ENCODE measurements around the gene CRYGC. TPM values are rescaled to one million over a fixed set of nuclear protein-coding genes. Genes with fewer than 3 reads are reported as not detected.
A peak's percentile ranks its signal among the peaks of the same experiment; 100 is the strongest.
"Not testable (repeated sequence)": the region's sequence is repeated elsewhere in the genome, so short reads cannot be mapped to it uniquely, and the experiment has no call there.

CRYGC gene
- total and polyA plus RNA-seq, 3 experiments from 2014 or later: not detected

DNA sequence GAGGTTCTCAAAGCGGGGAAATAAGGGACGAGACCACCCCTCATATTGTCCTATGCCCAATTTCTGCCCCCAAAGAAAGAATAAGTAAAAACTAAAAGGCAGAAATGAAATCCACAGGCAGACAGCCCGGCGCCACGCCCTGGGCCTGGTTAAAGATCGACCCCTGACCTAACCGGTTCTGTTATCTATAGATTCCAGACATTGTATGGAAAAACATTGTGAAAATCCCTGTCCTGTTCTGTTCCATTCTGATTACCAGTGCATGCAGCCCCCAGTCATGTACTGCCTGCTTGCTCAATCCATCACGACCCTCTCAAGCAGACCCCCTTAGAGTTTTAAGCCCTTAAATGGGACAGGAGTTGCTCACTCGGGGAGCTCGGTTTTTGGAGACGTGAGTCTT is 12.2 kb downstream of the CRYGC start:
- DNase-seq; CTCF ChIA-PET; H3K4me1 Mint-ChIP-seq; H3K9me3 Mint-ChIP-seq; H3K4me1 ChIP-seq (ENCODE audit: insufficient read depth, low read length); H3K36me3 Mint-ChIP-seq; POLR2A ChIA-PET; H3K27ac ChIP-seq (ENCODE audit: low read depth, low read length); H3K27me3 ChIP-seq (ENCODE audit: insufficient read depth, low read length, poor library complexity, severe bottlenecking); H3K4me3 Mint-ChIP-seq; H3K4me3 ChIP-seq (ENCODE audit: low read length); H3K9me3 ChIP-seq (ENCODE audit: low read length); H3K27ac Mint-ChIP-seq; H3K36me3 ChIP-seq (ENCODE audit: insufficient read depth, low read length): not testable (repeated sequence)
- peaks cover 1 to 20% of the 10 kb centered on the region in 2 donors for H3K27me3 Mint-ChIP-seq

DNA sequence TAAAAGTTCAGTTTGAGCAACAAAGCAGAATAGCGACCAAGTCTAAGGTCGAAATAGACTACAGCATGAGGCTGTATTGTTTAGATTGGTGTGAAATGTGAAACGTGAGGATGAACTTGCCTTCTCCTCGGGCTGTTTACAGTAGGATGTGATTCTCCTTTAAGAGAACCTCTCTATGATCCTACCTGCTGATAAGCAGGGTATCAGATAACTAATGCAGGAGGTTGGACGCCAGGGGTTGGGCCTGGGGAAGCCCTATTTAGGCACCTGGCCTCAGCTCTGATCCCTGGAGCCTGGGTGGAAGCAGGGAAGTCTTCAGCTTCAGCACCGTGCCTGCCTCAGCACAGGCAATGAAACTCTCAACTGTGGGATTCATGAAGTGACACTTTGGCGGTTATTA is 16.7 kb downstream of the CRYGC start:
- no peak overlapping the region for H3K4me3 Mint-ChIP-seq
- CTCF ChIA-PET: no interaction called here
- DNase-seq: no peak

GRCh38 chr2:208112273-208112745 is 17.3 kb downstream of the CRYGC start:
- POLR2A ChIA-PET, H3K9me3 Mint-ChIP-seq, CTCF ChIA-PET: not testable (repeated sequence)

More for the DNA sequence above, 16.7 kb downstream of the CRYGC start:
- no peaks in the 10 kb centered on the region for H3K9me3 ChIP-seq (ENCODE audit: low read length)
- no peak overlapping the region for H3K4me3 ChIP-seq (ENCODE audit: low read length)
- peaks cover 0 to 3% (median 0%) of the 10 kb centered on the region in 5 donors for H3K9me3 Mint-ChIP-seq
- H3K36me3 ChIP-seq (ENCODE audit: insufficient read depth, low read length): no peaks in the 10 kb centered on the region
- H3K36me3 Mint-ChIP-seq: no peaks in the 10 kb centered on the region
- H3K4me1 ChIP-seq (ENCODE audit: insufficient read depth, low read length): no peaks in the 10 kb centered on the region
- H3K27ac ChIP-seq (ENCODE audit: low read depth, low read length): no peak overlapping the region
- peaks cover 0 to 12% of the 10 kb centered on the region in 2 donors for H3K27me3 Mint-ChIP-seq
- POLR2A ChIA-PET: no interaction called here
- H3K27me3 ChIP-seq (ENCODE audit: insufficient read depth, low read length, poor library complexity, severe bottlenecking): no peaks in the 10 kb centered on the region
- no peak overlapping the region for H3K27ac Mint-ChIP-seq
- H3K4me1 Mint-ChIP-seq: no peaks in the 10 kb centered on the region

GRCh38 chr2:208103616-208104015 is 26.0 kb downstream of the CRYGC start:
- H3K27ac ChIP-seq (ENCODE audit: low read depth, low read length): no peak overlapping the region
- no peaks in the 10 kb centered on the region for H3K36me3 Mint-ChIP-seq
- DNase-seq: no peak
- peaks cover 19 to 24% (median 22%) of the 10 kb centered on the region in 3 donors for H3K4me1 Mint-ChIP-seq
- peaks cover 2 to 18% of the 10 kb centered on the region in 2 donors for H3K27me3 Mint-ChIP-seq
- H3K4me3 Mint-ChIP-seq: no peak overlapping the region
- ChIA-PET CTCF (no interaction called here), POLR2A (no interaction called here)
- no peak overlapping the region for H3K4me3 ChIP-seq (ENCODE audit: low read length)
- no peaks in the 10 kb centered on the region for H3K9me3 ChIP-seq (ENCODE audit: low read length)
- peak overlapping the region in 1 of 8 donors; percentile 33 for H3K27ac Mint-ChIP-seq
- no peaks in the 10 kb centered on the region for H3K4me1 ChIP-seq (ENCODE audit: insufficient read depth, low read length)
- no peaks in the 10 kb centered on the region for H3K36me3 ChIP-seq (ENCODE audit: insufficient read depth, low read length)
- H3K9me3 Mint-ChIP-seq: peaks cover 0 to 2% (median 0%) of the 10 kb centered on the region in 5 donors
- no peaks in the 10 kb centered on the region for H3K27me3 ChIP-seq (ENCODE audit: insufficient read depth, low read length, poor library complexity, severe bottlenecking)

More at GRCh38 chr2:208112273-208112745, 17.3 kb downstream of the CRYGC start:
- H3K4me3 ChIP-seq (ENCODE audit: low read length); H3K4me3 Mint-ChIP-seq; H3K27ac Mint-ChIP-seq; H3K9me3 ChIP-seq (ENCODE audit: low read length); H3K4me1 ChIP-seq (ENCODE audit: insufficient read depth, low read length); H3K27me3 ChIP-seq (ENCODE audit: insufficient read depth, low read length, poor library complexity, severe bottlenecking); H3K36me3 ChIP-seq (ENCODE audit: insufficient read depth, low read length); DNase-seq; H3K4me1 Mint-ChIP-seq; H3K27ac ChIP-seq (ENCODE audit: low read depth, low read length); H3K36me3 Mint-ChIP-seq: not testable (repeated sequence)
- H3K27me3 Mint-ChIP-seq: peaks cover 0 to 12% of the 10 kb centered on the region in 2 donors

DNA sequence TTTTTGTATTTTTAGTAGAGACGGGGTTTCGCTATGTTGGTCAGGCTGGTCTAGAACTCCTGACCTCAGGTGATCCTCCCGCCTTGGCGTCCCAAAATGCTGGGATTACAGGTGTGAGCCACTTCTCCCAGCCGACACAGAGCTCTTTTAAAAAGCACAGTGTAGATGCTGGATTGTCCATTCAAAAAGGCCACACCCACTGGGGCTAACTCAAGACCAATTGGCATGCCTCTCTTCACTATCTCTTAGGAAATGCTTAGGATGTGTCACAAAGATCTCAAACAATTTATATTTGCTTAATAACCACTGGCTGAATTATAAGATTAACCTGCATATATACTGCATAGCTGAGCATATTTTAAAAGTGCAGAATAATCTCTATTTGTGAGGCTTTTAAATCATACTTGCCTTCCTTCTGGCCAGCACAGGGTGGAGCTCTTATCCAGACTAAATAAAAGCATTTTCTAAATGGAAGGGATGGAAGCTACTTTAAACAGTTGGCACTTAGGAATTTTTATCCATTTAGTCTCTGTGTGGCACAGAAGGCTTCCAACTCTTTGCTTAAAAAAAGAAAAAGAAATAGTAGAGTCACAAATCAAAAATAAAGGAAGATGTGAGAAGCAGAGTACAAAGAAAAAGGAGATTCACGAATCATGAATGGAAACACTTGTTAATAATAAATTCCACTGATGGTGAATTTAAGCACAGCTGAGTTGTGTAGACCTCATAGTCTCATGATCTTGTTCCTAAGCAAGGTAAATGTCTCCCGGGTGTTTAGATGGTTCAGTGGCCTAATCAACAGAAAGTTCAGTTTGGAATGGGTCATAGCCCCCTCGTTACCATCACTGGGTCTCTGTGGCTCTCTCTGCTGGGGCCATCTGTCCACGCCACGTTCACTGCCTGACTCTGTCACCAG is 27.7 kb downstream of the CRYGC start:
- H3K27ac ChIP-seq (ENCODE audit: low read depth, low read length): no peak overlapping the region
- no peaks in the 10 kb centered on the region for H3K36me3 ChIP-seq (ENCODE audit: insufficient read depth, low read length)
- H3K9me3 ChIP-seq (ENCODE audit: low read length): no peaks in the 10 kb centered on the region
- DNase-seq: no peak
- H3K4me1 ChIP-seq (ENCODE audit: insufficient read depth, low read length): no peaks in the 10 kb centered on the region
- no peaks in the 10 kb centered on the region for H3K27me3 ChIP-seq (ENCODE audit: insufficient read depth, low read length, poor library complexity, severe bottlenecking)
- ChIA-PET POLR2A (no interaction called here), CTCF (no interaction called here)
- Mint-ChIP-seq H3K9me3 (peaks cover 0 to 2% (median 0%) of the 10 kb centered on the region in 5 donors), H3K27ac (peak overlapping the region in 4 of 8 donors; percentile 11 to 81 (median 35)), H3K36me3 (no peaks in the 10 kb centered on the region), H3K4me3 (no peak overlapping the region), H3K4me1 (peaks cover 19 to 24% (median 22%) of the 10 kb centered on the region in 3 donors), H3K27me3 (peaks cover 2 to 23% of the 10 kb centered on the region in 2 donors)
- no peak overlapping the region for H3K4me3 ChIP-seq (ENCODE audit: low read length)

- peaks cover 2 to 14% of the 10 kb centered on the region in 2 donors for H3K27me3 Mint-ChIP-seq
- POLR2A ChIA-PET: no interaction called here
- peak overlapping the region in 3 of 8 donors; percentile 8 to 62 (median 55) for H3K27ac Mint-ChIP-seq
- H3K4me1 Mint-ChIP-seq: peaks cover 19 to 24% (median 22%) of the 10 kb centered on the region in 3 donors
- CTCF ChIA-PET: no interaction called here
- DNase-seq: no peak
- no peaks in the 10 kb centered on the region for H3K4me1 ChIP-seq (ENCODE audit: insufficient read depth, low read length)
- H3K27me3 ChIP-seq (ENCODE audit: insufficient read depth, low read length, poor library complexity, severe bottlenecking): no peaks in the 10 kb centered on the region
- H3K9me3 ChIP-seq (ENCODE audit: low read length): no peaks in the 10 kb centered on the region
- no peak overlapping the region for H3K27ac ChIP-seq (ENCODE audit: low read depth, low read length)
- H3K9me3 Mint-ChIP-seq: no peaks in the 10 kb centered on the region
- H3K4me3 Mint-ChIP-seq: peak overlapping the region in 5 of 7 donors; percentile 18 to 75 (median 63)
- H3K36me3 Mint-ChIP-seq: no peaks in the 10 kb centered on the region
- H3K4me3 ChIP-seq (ENCODE audit: low read length): no peak overlapping the region
- H3K36me3 ChIP-seq (ENCODE audit: insufficient read depth, low read length): no peaks in the 10 kb centered on the region
Measured at GRCh38 chr2:208099682-208100470, 29.8 kb downstream of the CRYGC start.

DNA sequence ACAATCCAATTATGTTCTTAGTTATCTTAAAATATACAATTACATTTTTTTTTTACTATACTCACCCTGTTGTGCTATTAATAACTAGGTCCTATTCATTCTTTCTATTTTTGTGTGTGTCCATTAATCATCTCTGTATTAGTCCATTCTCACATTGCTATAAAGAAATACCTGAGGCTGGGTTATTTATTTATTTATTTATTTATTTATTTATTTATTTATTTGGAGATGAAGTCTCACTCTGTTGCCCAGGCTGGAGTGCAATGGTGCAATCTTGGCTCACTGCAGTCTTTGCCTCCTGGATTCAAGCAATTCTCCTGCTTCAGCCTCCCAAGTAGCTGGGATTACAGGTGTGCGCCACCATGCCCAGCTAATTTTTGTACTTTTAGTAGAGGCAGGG is 30.9 kb downstream of the CRYGC start:
- H3K27ac Mint-ChIP-seq; H3K4me3 Mint-ChIP-seq; H3K4me1 ChIP-seq (ENCODE audit: insufficient read depth, low read length); H3K36me3 ChIP-seq (ENCODE audit: insufficient read depth, low read length); H3K36me3 Mint-ChIP-seq; H3K27ac ChIP-seq (ENCODE audit: low read depth, low read length); CTCF ChIA-PET; H3K4me3 ChIP-seq (ENCODE audit: low read length); H3K27me3 ChIP-seq (ENCODE audit: insufficient read depth, low read length, poor library complexity, severe bottlenecking); H3K9me3 Mint-ChIP-seq; H3K9me3 ChIP-seq (ENCODE audit: low read length); POLR2A ChIA-PET; DNase-seq: not testable (repeated sequence)
- H3K4me1 Mint-ChIP-seq: peaks cover 19 to 24% (median 22%) of the 10 kb centered on the region in 3 donors
- peaks cover 2 to 11% of the 10 kb centered on the region in 2 donors for H3K27me3 Mint-ChIP-seq

DNA sequence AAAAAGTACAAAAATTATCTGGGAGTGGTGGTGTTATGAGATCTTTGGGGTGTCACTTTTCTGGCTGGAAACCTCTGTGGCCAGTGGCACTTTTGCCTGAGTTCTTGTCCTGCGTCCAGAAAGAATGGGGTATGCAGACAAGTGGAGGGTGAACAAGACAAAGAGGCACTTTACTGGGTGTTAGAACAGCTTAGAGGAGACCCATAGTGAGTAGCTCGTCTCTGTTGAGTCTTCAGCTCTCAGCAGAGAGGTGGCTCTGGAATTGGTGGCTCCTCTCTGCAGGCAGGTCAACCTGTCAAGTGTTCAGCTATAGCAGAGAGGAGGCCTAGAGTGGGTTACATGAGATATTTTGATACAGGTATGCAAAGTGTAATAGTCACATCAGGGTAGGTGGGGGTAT is 31.4 kb downstream of the CRYGC start:
- no peaks in the 10 kb centered on the region for H3K9me3 Mint-ChIP-seq
- no peaks in the 10 kb centered on the region for H3K4me1 ChIP-seq (ENCODE audit: insufficient read depth, low read length)
- no peak overlapping the region for H3K27ac Mint-ChIP-seq
- no peaks in the 10 kb centered on the region for H3K36me3 Mint-ChIP-seq
- ChIA-PET POLR2A (no interaction called here), CTCF (no interaction called here)
- H3K27ac ChIP-seq (ENCODE audit: low read depth, low read length): no peak overlapping the region
- no peak overlapping the region for H3K4me3 ChIP-seq (ENCODE audit: low read length)
- H3K9me3 ChIP-seq (ENCODE audit: low read length): no peaks in the 10 kb centered on the region
- peaks cover 2 to 11% of the 10 kb centered on the region in 2 donors for H3K27me3 Mint-ChIP-seq
- H3K36me3 ChIP-seq (ENCODE audit: insufficient read depth, low read length): no peaks in the 10 kb centered on the region
- no peak overlapping the region for H3K4me3 Mint-ChIP-seq
- no peak for DNase-seq
- H3K27me3 ChIP-seq (ENCODE audit: insufficient read depth, low read length, poor library complexity, severe bottlenecking): no peaks in the 10 kb centered on the region
- H3K4me1 Mint-ChIP-seq: peaks cover 19 to 24% (median 22%) of the 10 kb centered on the region in 3 donors
